SK-N-MC (cell line): ENCODE data around the gene NR3C1.

Source experiments
- DNase-seq: peaks from one replicate; pipeline ENCODE4 v3.0.0-alpha.2; 2011; ENCODE audit warnings: low read depth, low spot score
- H3K27ac ChIP-seq: fragments of 200-600 bp; sonication (generic); 2 replicates; pipeline ENCODE4 v1.5.1; 2016; ENCODE audit warnings: mixed run types
- H3K36me3 ChIP-seq: fragments of 200-600 bp; sonication (generic); 2 replicates; pipeline ENCODE4 v1.6.1; 2017; ENCODE audit warnings: antibody characterized with exemption, low read length, mixed read lengths; ENCODE audit not compliant: insufficient read depth
- H3K4me3 ChIP-seq: fragments of 200-600 bp; sonication (generic); 2 replicates; pipeline ENCODE4 v1.5.1; 2016
- H3K9ac ChIP-seq: fragments of 200-600 bp; sonication (generic); 2 replicates; pipeline ENCODE4 v1.8.0; 2017; ENCODE audit warnings: mixed run types, mixed read lengths; ENCODE audit not compliant: insufficient read length
- H3K9me3 ChIP-seq: fragments of 200-600 bp; sonication (generic); 2 replicates; pipeline ENCODE4 v1.6.1; 2017; ENCODE audit warnings: low read depth, mild to moderate bottlenecking, antibody characterized with exemption, low read length, moderate library complexity, mixed read lengths
- EZH2 ChIP-seq: fragments of 200-600 bp; sonication (generic); IDR thresholded peaks from one replicate; pipeline ENCODE4 v1.6.1; 2017; ENCODE audit warnings: antibody characterized with exemption
- FOXP2 ChIP-seq: optimal IDR thresholded peaks from 2 replicates; pipeline ENCODE3; 2011; ENCODE audit warnings: mild to moderate bottlenecking, moderate library complexity; ENCODE audit not compliant: insufficient read depth; ENCODE audit errors: extremely low read length, control extremely low read depth
- POLR2AphosphoS5 ChIP-seq: IDR thresholded peaks from 2 replicates; pipeline ENCODE4 v1.6.1; 2012; ENCODE audit warnings: mild to moderate bottlenecking, low read depth, low read length, borderline replicate concordance

The NR3C1 gene

GRCh38 chr5:143402553-143403333 is 743 bp downstream of the NR3C1 start:
- peak overlapping the region; percentile 82 for H3K9ac ChIP-seq
- H3K4me3 ChIP-seq, result peak overlapping the region; percentile 97
- H3K36me3 ChIP-seq, result peaks cover 8% of the 10 kb centered on the region
- DNase-seq, result no peak
- TF ChIP-seq POLR2AphosphoS5, result no peak
- no peak for TF ChIP-seq FOXP2
- no peak for TF ChIP-seq EZH2
- no peaks in the 10 kb centered on the region for H3K9me3 ChIP-seq
- H3K27ac ChIP-seq, result no peak overlapping the region

- no peak for DNase-seq
Measured at GRCh38 chr5:143402017-143402552, 1.4 kb downstream of the NR3C1 start.

GRCh38 chr5:143401227-143402016 is 2.1 kb downstream of the NR3C1 start:
- Histone ChIP-seq H3K9ac (no peak overlapping the region), H3K36me3 (peaks cover 8% of the 10 kb centered on the region), H3K9me3 (no peaks in the 10 kb centered on the region), H3K4me3 (no peak overlapping the region), H3K27ac (no peak overlapping the region)
- DNase-seq, result no peak
- TF ChIP-seq EZH2, result no peak

More at GRCh38 chr5:143402017-143402552, 1.4 kb downstream of the NR3C1 start:
- no peak overlapping the region for H3K9ac ChIP-seq
- H3K36me3 ChIP-seq, result peaks cover 8% of the 10 kb centered on the region
- H3K27ac ChIP-seq, result no peak overlapping the region
- TF ChIP-seq EZH2 (no peak), FOXP2 (no peak), POLR2AphosphoS5 (no peak)
- no peaks in the 10 kb centered on the region for H3K9me3 ChIP-seq
- H3K4me3 ChIP-seq, result 0 out of 2 replicates have a peak overlapping the region, but pooled peaks have one; percentile 3

- H3K9me3 ChIP-seq, result no peaks in the 10 kb centered on the region
- H3K4me3 ChIP-seq, result no peak overlapping the region
- no peak overlapping the region for H3K27ac ChIP-seq
- DNase-seq, result no peak
- TF ChIP-seq EZH2, result no peak
- no peak for TF ChIP-seq POLR2AphosphoS5
- TF ChIP-seq FOXP2, result no peak
- H3K9ac ChIP-seq, result no peak overlapping the region
- H3K36me3 ChIP-seq, result peaks cover 8% of the 10 kb centered on the region
Measured at GRCh38 chr5:143400541-143401226, 2.8 kb downstream of the NR3C1 start.

GRCh38 chr5:143399616-143400540 is 3.6 kb downstream of the NR3C1 start:
- Histone ChIP-seq H3K9ac (no peak overlapping the region), H3K27ac (no peak overlapping the region), H3K4me3 (no peak overlapping the region), H3K9me3 (no peaks in the 10 kb centered on the region), H3K36me3 (peaks cover 8% of the 10 kb centered on the region)
- TF ChIP-seq EZH2 (no peak), FOXP2 (no peak), POLR2AphosphoS5 (no peak)
- no peak for DNase-seq

- H3K9me3 ChIP-seq, result no peaks in the 10 kb centered on the region
- H3K36me3 ChIP-seq, result peaks cover 8% of the 10 kb centered on the region
- TF ChIP-seq FOXP2 (no peak), EZH2 (no peak), POLR2AphosphoS5 (no peak)
- H3K4me3 ChIP-seq, result peak overlapping the region; percentile 43; the same call in 1 of the 2 replicates
- H3K27ac ChIP-seq, result no peak overlapping the region
- DNase-seq, result no peak
- H3K9ac ChIP-seq, result no peak overlapping the region
Measured at GRCh38 chr5:143398451-143399237, 4.8 kb downstream of the NR3C1 start.

GRCh38 chr5:143398053-143398355 is 5.5 kb downstream of the NR3C1 start:
- Histone ChIP-seq H3K27ac (peak overlapping the region; percentile 13; the same call in 1 of the 2 replicates), H3K9ac (no peak overlapping the region)

More at GRCh38 chr5:143398053-143398355, 5.5 kb downstream of the NR3C1 start:
- peaks cover 8% of the 10 kb centered on the region for H3K36me3 ChIP-seq
- peak overlapping the region; percentile 43 for H3K4me3 ChIP-seq
- DNase-seq, result no peak
- no peak for TF ChIP-seq EZH2
- no peak for TF ChIP-seq FOXP2
- no peak for TF ChIP-seq POLR2AphosphoS5
- no peaks in the 10 kb centered on the region for H3K9me3 ChIP-seq
